Prostate gland (tissue), 2 donors: Measurements from ENCODE around the gene VPS52.
A peak's percentile ranks its signal among the peaks of the same experiment; 100 is the strongest.

Experiments
- POLR2AphosphoS5 ChIP-seq: sonication (generic); formaldehyde crosslinking; IDR thresholded peaks from one replicate; pipeline ENCODE4 v1.6.1; 2017; ENCODE audit warnings: antibody characterized with exemption
- TF ChIP-seq, protein P1 (sequence below), 4 experiments: fragments of 200-600 bp in 2 of 4; fragments of 450-650 bp in 2 of 4; sonication (generic) in 2 of 4; IDR thresholded peaks; 1 replicate in 3 of 4; 2 replicates in 1 of 4; pipeline ENCODE4 v1.5.1; 2016 to 2019; ENCODE audit warnings: antibody characterized with exemption in 4 of 4, mild to moderate bottlenecking in 2 of 4, moderate library complexity in 2 of 4

GRCh38 chr6:33317669-33318425, 46.2 kb upstream of the VPS52 start, which contains the start of gene ZBTB22:
- TF ChIP-seq, protein P1, sequence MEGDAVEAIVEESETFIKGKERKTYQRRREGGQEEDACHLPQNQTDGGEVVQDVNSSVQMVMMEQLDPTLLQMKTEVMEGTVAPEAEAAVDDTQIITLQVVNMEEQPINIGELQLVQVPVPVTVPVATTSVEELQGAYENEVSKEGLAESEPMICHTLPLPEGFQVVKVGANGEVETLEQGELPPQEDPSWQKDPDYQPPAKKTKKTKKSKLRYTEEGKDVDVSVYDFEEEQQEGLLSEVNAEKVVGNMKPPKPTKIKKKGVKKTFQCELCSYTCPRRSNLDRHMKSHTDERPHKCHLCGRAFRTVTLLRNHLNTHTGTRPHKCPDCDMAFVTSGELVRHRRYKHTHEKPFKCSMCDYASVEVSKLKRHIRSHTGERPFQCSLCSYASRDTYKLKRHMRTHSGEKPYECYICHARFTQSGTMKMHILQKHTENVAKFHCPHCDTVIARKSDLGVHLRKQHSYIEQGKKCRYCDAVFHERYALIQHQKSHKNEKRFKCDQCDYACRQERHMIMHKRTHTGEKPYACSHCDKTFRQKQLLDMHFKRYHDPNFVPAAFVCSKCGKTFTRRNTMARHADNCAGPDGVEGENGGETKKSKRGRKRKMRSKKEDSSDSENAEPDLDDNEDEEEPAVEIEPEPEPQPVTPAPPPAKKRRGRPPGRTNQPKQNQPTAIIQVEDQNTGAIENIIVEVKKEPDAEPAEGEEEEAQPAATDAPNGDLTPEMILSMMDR (IDR thresholded peaks at IDR 0.05) = peak in 2 of 4 experiments; percentile 16 to 32
- peak; percentile 94 for TF ChIP-seq POLR2AphosphoS5
